GM23338 (cell line): ENCODE measurements around the gene GDF10. TPM values are rescaled to one million over a fixed set of nuclear protein-coding genes. Genes with fewer than 3 reads are reported as not detected.

Experiments used
- ATAC-seq: fragments of 200-7000 bp; cut with Tn5 transposase; 3 replicates; pipeline ENCODE4 v1.9.1; 2020
- DNase-seq: peaks from one replicate; pipeline ENCODE4 v3.0.0-alpha.2; 2015; ENCODE audit warnings: low spot score
- H2AFZ ChIP-seq: fragments of 200-600 bp; sonication (generic); 2 replicates; pipeline ENCODE4 v1.8.0; 2016; ENCODE audit warnings: antibody characterized with exemption, mild to moderate bottlenecking, moderate library complexity
- H3F3A ChIP-seq: fragments of 200-600 bp; sonication (generic); replicated peaks from 2 replicates; pipeline ENCODE4 v1.8.0; 2017; ENCODE audit warnings: antibody characterized with exemption, mixed run types, low read depth
- H3K27ac ChIP-seq: fragments of 200-600 bp; sonication (generic); 2 replicates; pipeline ENCODE4 v1.6.1; 2016; ENCODE audit warnings: low read depth
- H3K27me3 ChIP-seq: fragments of 200-600 bp; sonication (generic); 2 replicates; pipeline ENCODE4 v1.8.0; 2016; ENCODE audit warnings: mild to moderate bottlenecking, mixed run types, moderate library complexity; ENCODE audit not compliant: insufficient read depth
- H3K36me3 ChIP-seq: fragments of 200-600 bp; sonication (generic); 2 replicates; pipeline ENCODE4 v1.8.0; 2016; ENCODE audit warnings: mild to moderate bottlenecking; ENCODE audit not compliant: insufficient read depth
- H3K4me1 ChIP-seq: fragments of 200-600 bp; sonication (generic); 2 replicates; pipeline ENCODE4 v1.8.0; 2016; ENCODE audit warnings: mild to moderate bottlenecking, moderate library complexity; ENCODE audit not compliant: insufficient read depth
- H3K4me2 ChIP-seq: fragments of 200-600 bp; sonication (generic); 2 replicates; pipeline ENCODE4 v1.7.1; 2017; ENCODE audit warnings: mixed run types
- H3K4me3 ChIP-seq: fragments of 200-600 bp; sonication (generic); 2 replicates; pipeline ENCODE4 v1.6.1; 2016; ENCODE audit warnings: mixed run types
- H3K79me2 ChIP-seq: fragments of 200-600 bp; sonication (generic); replicated peaks from 2 replicates; pipeline ENCODE4 v1.8.0; 2017; ENCODE audit warnings: mild to moderate bottlenecking; ENCODE audit not compliant: insufficient read depth
- H3K9me2 ChIP-seq: fragments of 200-600 bp; sonication (generic); 2 replicates; pipeline ENCODE4 v1.8.0; 2017; ENCODE audit not compliant: insufficient read depth
- H4K20me1 ChIP-seq: fragments of 200-600 bp; sonication (generic); replicated peaks from 2 replicates; pipeline ENCODE4 v1.8.0; 2017; ENCODE audit warnings: mild to moderate bottlenecking; ENCODE audit not compliant: insufficient read depth
- H3K27ac Mint-ChIP-seq: 2 replicates; pipeline ENCODE4 v1.8.0; 2020; ENCODE audit warnings: inconsistent platforms, mild to moderate bottlenecking, moderate library complexity, mixed read lengths
- H3K27me3 Mint-ChIP-seq: 3 replicates; pipeline ENCODE4 v1.8.0; 2022; ENCODE audit warnings: low read depth, mild to moderate bottlenecking, moderate library complexity, mixed read lengths, inconsistent platforms; ENCODE audit not compliant: insufficient read depth, poor library complexity
- H3K36me3 Mint-ChIP-seq: 3 replicates; pipeline ENCODE4 v1.8.0; 2021; ENCODE audit warnings: low read depth, mild to moderate bottlenecking, inconsistent platforms, moderate library complexity, mixed read lengths
- H3K4me1 Mint-ChIP-seq: 3 replicates; pipeline ENCODE4 v1.8.0; 2020; ENCODE audit warnings: mild to moderate bottlenecking, inconsistent platforms, mixed read lengths
- H3K4me3 Mint-ChIP-seq: 3 replicates; pipeline ENCODE4 v1.8.0; 2021; ENCODE audit warnings: moderate library complexity, mild to moderate bottlenecking, inconsistent platforms, mixed read lengths
- H3K9me3 Mint-ChIP-seq: 3 replicates; pipeline ENCODE4 v1.8.0; 2020; ENCODE audit warnings: moderate library complexity, mild to moderate bottlenecking, inconsistent platforms, mixed read lengths
- CREB1 ChIP-seq: fragments of 250-450 bp; sonication (Bioruptor Pico); IDR thresholded peaks from 2 replicates; pipeline ENCODE4 v1.5.0; 2020; ENCODE audit warnings: low read depth, mild to moderate bottlenecking, moderate library complexity
- CTCF ChIP-seq, 2 experiments: fragments of 200-600 bp in 1 of 2; sonication (generic) in 1 of 2; conservative IDR thresholded peaks; 2 replicates each; pipeline versions ENCODE4 v1.5.1 to v1.6.1; 2016 to 2017; ENCODE audit warnings: antibody characterized with exemption in 2 of 2, low read depth in 2 of 2, mild to moderate bottlenecking in 2 of 2, moderate library complexity in 1 of 2
- ETS1 ChIP-seq: IDR thresholded peaks from 2 replicates; pipeline ENCODE4 v1.6.1; 2016; ENCODE audit warnings: antibody characterized with exemption
- EZH2 ChIP-seq: fragments of 200-600 bp; sonication (generic); IDR thresholded peaks from one replicate; pipeline ENCODE4 v1.8.0; 2017; ENCODE audit warnings: antibody characterized with exemption, mild to moderate bottlenecking, low read depth; ENCODE audit not compliant: unreplicated experiment
- EZH2phosphoT487 ChIP-seq: fragments of 200-600 bp; sonication (generic); IDR thresholded peaks from one replicate; pipeline ENCODE4 v1.8.1; 2018; ENCODE audit warnings: antibody characterized with exemption; ENCODE audit not compliant: unreplicated experiment
- JUNB ChIP-seq: IDR thresholded peaks from one replicate; pipeline ENCODE4 v1.6.1; 2016; ENCODE audit warnings: antibody characterized with exemption; ENCODE audit not compliant: unreplicated experiment
- NANOG ChIP-seq: IDR thresholded peaks from 2 replicates; pipeline ENCODE4 v1.6.1; 2016; ENCODE audit warnings: antibody characterized with exemption, borderline replicate concordance
- REST ChIP-seq: IDR thresholded peaks from one replicate; pipeline ENCODE4 v1.6.1; 2018; ENCODE audit warnings: antibody characterized with exemption; ENCODE audit not compliant: unreplicated experiment
- STAT1 ChIP-seq: IDR thresholded peaks from one replicate; pipeline ENCODE4 v1.6.1; 2016; ENCODE audit warnings: antibody characterized with exemption; ENCODE audit not compliant: unreplicated experiment
- ZNF114 ChIP-seq: fragments of 250-450 bp; sonication (Bioruptor Pico); IDR thresholded peaks from 2 replicates; pipeline ENCODE4 v1.5.0; 2020; ENCODE audit warnings: mild to moderate bottlenecking, moderate library complexity
- ZNF331 ChIP-seq: fragments of 250-450 bp; sonication (Bioruptor Pico); IDR thresholded peaks from 2 replicates; pipeline ENCODE4 v1.5.0; 2020; ENCODE audit warnings: low read depth, mild to moderate bottlenecking, moderate library complexity
- ZNF462 ChIP-seq: fragments of 250-450 bp; sonication (Bioruptor Pico); IDR thresholded peaks from 2 replicates; pipeline ENCODE4 v1.5.0; 2020; ENCODE audit warnings: mild to moderate bottlenecking, moderate library complexity
- polyA plus RNA-seq: library from polyadenylated mRNA; unstranded; fragments of >200 nt; fragmentation: Nextera tagmentation; extraction: Ambion mirVana; gene quantifications from 2 replicates; pipeline ENCODE4 v1.2.1, GENCODE V29; 2016
- total RNA-seq: library from RNA; depleted of rRNA; stranded (reverse); fragments of >200 nt; shearing (Covaris generic); gene quantifications from 2 replicates; pipeline ENCODE4 v1.2.3, GENCODE V29; 2014

GDF10 gene
- total and polyA plus RNA-seq, 2 experiments from 2014 or later, result 0.21 TPM; not detected in 1

GRCh38 chr10:47354900-47355299 is 54.9 kb downstream of the GDF10 start (continued):
- no peak for TF ChIP-seq ZNF462 (CRISPR knock-in tag)
- TF ChIP-seq CREB1, result no peak

GRCh38 chr10:47356708-47357107 is 56.7 kb downstream of the GDF10 start:
- Histone ChIP-seq H2AFZ (no peak overlapping the region), H3K4me2 (no peak overlapping the region), H4K20me1 (no peaks in the 10 kb centered on the region), H3K79me2 (no peaks in the 10 kb centered on the region), H3K36me3 (no peaks in the 10 kb centered on the region), H3F3A (no peaks in the 10 kb centered on the region), H3K9me2 (no peaks in the 10 kb centered on the region), H3K27ac (no peak overlapping the region), H3K4me1 (no peaks in the 10 kb centered on the region), H3K27me3 (no peaks in the 10 kb centered on the region), H3K4me3 (no peak overlapping the region)
- no peak overlapping the region for H3K4me3 Mint-ChIP-seq
- no peaks in the 10 kb centered on the region; the same call in 2 of the 3 replicates for H3K4me1 Mint-ChIP-seq
- H3K36me3 Mint-ChIP-seq, result no peaks in the 10 kb centered on the region
- ATAC-seq, result no peak
- DNase-seq, result no peak
- H3K9me3 Mint-ChIP-seq, result no peaks in the 10 kb centered on the region
- no peak overlapping the region for H3K27ac Mint-ChIP-seq
- peaks cover 7% of the 10 kb centered on the region for H3K27me3 Mint-ChIP-seq
- TF ChIP-seq REST, result no peak
- no peak for TF ChIP-seq STAT1
- TF ChIP-seq EZH2phosphoT487, result no peak
- TF ChIP-seq ETS1, result no peak
- TF ChIP-seq EZH2, result no peak
- TF ChIP-seq CTCF (conservative IDR thresholded peaks at IDR 0.05; ENCODE audit: low read depth in 2 of 2), result no peak
- no peak for TF ChIP-seq JUNB
- no peak for TF ChIP-seq ZNF331 (CRISPR knock-in tag)
- no peak for TF ChIP-seq ZNF114 (CRISPR knock-in tag)
- TF ChIP-seq NANOG, result no peak
